Activated T-helper 1 cell treated with anti-CD3 and anti-CD28 coated beads, Interleukin-12 subunit alpha, Interleukin-12 subunit beta, Interleukin-2, Interleukin-4 antibody, amounts not matched to agents 30 ng/mL and 10 ng/mL and 1 ng/mL, durations not matched to agents 14 hours and 24 hours and 36 hours (primary cell): ENCODE results near the gene LURAP1L. TPM values are rescaled to one million over a fixed set of nuclear protein-coding genes. Genes with fewer than 3 reads are reported as not detected.

Experiments
- DNase-seq: peaks from one replicate; pipeline ENCODE4 v3.0.0; 2021; ENCODE audit warnings: low spot score
- H3K27ac Mint-ChIP-seq: one replicate; pipeline ENCODE4 v1.8.0; 2021; ENCODE audit warnings: mild to moderate bottlenecking, mixed read lengths
- H3K27me3 Mint-ChIP-seq: one replicate; pipeline ENCODE4 v1.8.0; 2022; ENCODE audit warnings: mild to moderate bottlenecking, moderate library complexity, mixed read lengths; ENCODE audit not compliant: insufficient read depth
- H3K36me3 Mint-ChIP-seq: one replicate; pipeline ENCODE4 v1.8.0; 2021; ENCODE audit warnings: low read depth, mixed read lengths
- H3K4me1 Mint-ChIP-seq: one replicate; pipeline ENCODE4 v1.8.0; 2021; ENCODE audit warnings: low read depth, mixed read lengths
- H3K4me3 Mint-ChIP-seq: one replicate; pipeline ENCODE4 v1.8.0; 2021; ENCODE audit warnings: mild to moderate bottlenecking, moderate library complexity, mixed read lengths
- H3K9me3 Mint-ChIP-seq: one replicate; pipeline ENCODE4 v1.8.0; 2021; ENCODE audit warnings: mixed read lengths
- intact Hi-C: fragments of 100-400 bp; cut with micrococcal nuclease; formaldehyde crosslinking; loops from one replicate; pipeline ENCODE4 v1.15.1; 2024
- total RNA-seq: library from RNA; stranded (reverse); gene quantifications from 2 replicates; pipeline ENCODE4 v1.2.3, GENCODE V29; 2022

LURAP1L gene
- total RNA-seq, 1 donor from 2014 or later: not detected

- no peak overlapping the region for H3K4me3 Mint-ChIP-seq
- H3K9me3 Mint-ChIP-seq: no peaks in the 10 kb centered on the region
- H3K27ac Mint-ChIP-seq: no peak overlapping the region
- H3K27me3 Mint-ChIP-seq: no peaks in the 10 kb centered on the region
- H3K36me3 Mint-ChIP-seq: no peaks in the 10 kb centered on the region
- intact Hi-C loops: loop anchor here (10.0 kb wide), 1 partner anchor 65 kb away; no protein-coding TSS in a partner anchor
- DNase-seq: no peak
- H3K4me1 Mint-ChIP-seq: no peaks in the 10 kb centered on the region
Measured at GRCh38 chr9:12819436-12820185, 44.8 kb downstream of the LURAP1L start.

GRCh38 chr9:12822111-12822510 lies 47.3 kb downstream of the LURAP1L start:
- Mint-ChIP-seq H3K27ac (no peak overlapping the region), H3K4me1 (no peaks in the 10 kb centered on the region), H3K9me3 (no peaks in the 10 kb centered on the region), H3K27me3 (no peaks in the 10 kb centered on the region), H3K4me3 (no peak overlapping the region), H3K36me3 (no peaks in the 10 kb centered on the region)
- intact Hi-C loops: no loop called here
- no peak for DNase-seq

DNA sequence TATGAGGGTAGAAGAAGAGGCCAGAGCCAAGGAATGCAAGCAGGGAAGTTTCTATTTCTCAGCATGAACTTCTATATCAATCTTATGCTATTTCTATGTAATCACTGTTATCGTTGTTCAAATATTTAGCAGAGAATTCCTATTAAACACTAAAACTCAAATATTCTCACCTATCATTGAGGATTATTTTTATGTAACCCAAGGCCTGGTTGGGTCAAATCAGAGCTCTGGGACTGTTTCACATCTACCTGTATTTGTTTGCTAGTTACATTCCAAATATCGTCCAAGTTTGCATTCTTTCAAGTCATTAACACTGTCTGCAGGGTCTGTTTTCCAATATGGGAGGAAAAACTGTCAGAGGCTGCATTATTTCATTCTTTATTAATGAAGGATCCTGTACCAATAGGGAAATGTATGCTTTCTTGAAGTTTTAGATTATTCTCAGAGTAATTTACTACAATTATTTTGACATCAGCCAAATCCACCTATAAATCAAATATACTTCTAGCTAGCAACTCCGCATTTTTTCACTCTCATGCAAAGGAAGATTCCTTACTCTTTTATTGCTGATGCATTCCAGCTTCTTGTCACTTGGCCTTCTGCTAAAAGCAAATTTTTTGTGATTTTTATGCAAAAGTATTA lies 52.2 kb downstream of the LURAP1L start:
- H3K27me3 Mint-ChIP-seq: no peaks in the 10 kb centered on the region
- intact Hi-C loops: no loop called here
- no peaks in the 10 kb centered on the region for H3K9me3 Mint-ChIP-seq
- no peak overlapping the region for H3K27ac Mint-ChIP-seq
- DNase-seq: no peak
- H3K36me3 Mint-ChIP-seq: no peaks in the 10 kb centered on the region
- no peak overlapping the region for H3K4me3 Mint-ChIP-seq
- no peaks in the 10 kb centered on the region for H3K4me1 Mint-ChIP-seq

DNA sequence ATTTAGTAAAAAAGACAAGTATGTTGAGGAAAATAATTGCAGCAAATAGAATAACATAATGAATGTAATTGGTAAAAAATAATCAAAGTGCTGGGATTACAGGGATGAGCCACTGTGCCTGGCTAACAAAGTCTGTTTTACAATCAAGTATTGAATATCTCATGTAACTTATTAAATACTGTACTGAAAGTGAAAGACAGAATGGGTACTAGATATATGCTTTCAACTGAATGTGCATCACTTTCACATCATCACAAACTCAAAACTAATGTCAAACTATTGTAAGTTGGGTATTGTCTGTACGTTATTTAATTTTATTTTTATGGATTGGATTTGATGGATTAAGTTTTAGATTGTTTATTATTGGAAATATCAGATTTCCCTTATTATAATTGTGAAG lies 58.9 kb downstream of the LURAP1L start:
- no peak overlapping the region for H3K4me3 Mint-ChIP-seq
- DNase-seq: no peak
- H3K4me1 Mint-ChIP-seq: no peaks in the 10 kb centered on the region
- intact Hi-C loops: no loop called here
- peaks cover 13% of the 10 kb centered on the region for H3K9me3 Mint-ChIP-seq
- H3K36me3 Mint-ChIP-seq: no peaks in the 10 kb centered on the region
- no peaks in the 10 kb centered on the region for H3K27me3 Mint-ChIP-seq
- no peak overlapping the region for H3K27ac Mint-ChIP-seq

- Mint-ChIP-seq H3K27ac (no peak overlapping the region), H3K36me3 (no peaks in the 10 kb centered on the region), H3K4me3 (no peak overlapping the region), H3K4me1 (no peaks in the 10 kb centered on the region), H3K27me3 (no peaks in the 10 kb centered on the region), H3K9me3 (peaks cover 21% of the 10 kb centered on the region)
- no peak for DNase-seq
- intact Hi-C loops: no loop called here
Measured at GRCh38 chr9:12838546-12838945, 63.7 kb downstream of the LURAP1L start.

DNA sequence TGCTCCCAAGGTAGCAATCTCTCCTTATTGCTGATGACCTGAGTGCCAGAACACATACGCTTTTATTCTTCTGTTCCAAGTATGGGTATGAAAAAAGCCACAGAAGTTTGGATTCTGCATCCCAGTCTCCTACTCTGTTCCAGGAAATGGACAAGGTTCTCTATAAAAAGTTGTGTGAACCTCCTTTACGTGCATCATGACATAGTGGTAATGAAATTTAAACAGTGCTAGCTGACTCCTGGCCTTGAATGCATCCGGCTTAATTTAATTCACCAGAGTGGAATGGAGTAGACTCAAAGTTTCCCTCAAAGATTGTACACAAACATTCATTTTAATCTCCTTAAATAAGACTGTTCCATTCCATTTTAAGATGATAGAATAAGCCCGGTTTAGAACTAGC lies 68.9 kb downstream of the LURAP1L start:
- intact Hi-C loops: no loop called here
- Mint-ChIP-seq H3K27me3 (no peaks in the 10 kb centered on the region), H3K27ac (no peak overlapping the region), H3K9me3 (peaks cover 8% of the 10 kb centered on the region), H3K36me3 (no peaks in the 10 kb centered on the region), H3K4me3 (no peak overlapping the region), H3K4me1 (no peaks in the 10 kb centered on the region)
- DNase-seq: no peak

- Mint-ChIP-seq H3K4me3 (no peak overlapping the region), H3K4me1 (no peaks in the 10 kb centered on the region), H3K27me3 (no peaks in the 10 kb centered on the region), H3K27ac (no peak overlapping the region), H3K9me3 (peaks cover 4% of the 10 kb centered on the region), H3K36me3 (no peaks in the 10 kb centered on the region)
- no peak for DNase-seq
- intact Hi-C loops: no loop called here
Measured at GRCh38 chr9:12846035-12846434, 71.2 kb downstream of the LURAP1L start.

DNA sequence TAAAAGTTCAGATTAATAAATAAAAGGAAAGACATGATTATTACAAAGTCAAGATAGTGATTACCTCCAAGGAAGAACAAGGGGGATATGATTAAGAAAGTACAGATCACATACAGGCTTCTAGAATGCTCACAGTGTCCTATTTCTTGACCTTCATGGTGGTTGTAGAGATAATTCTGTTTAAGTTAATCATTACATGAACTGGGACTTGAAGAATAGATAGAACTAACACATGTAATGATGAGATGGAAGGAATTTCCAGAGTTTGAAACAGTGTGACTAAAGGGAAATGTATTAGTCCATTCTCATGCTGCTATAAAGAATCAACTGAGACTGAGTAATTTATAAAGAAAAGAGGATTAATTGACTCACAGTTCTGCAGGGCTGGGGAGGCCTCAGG lies 72.7 kb downstream of the LURAP1L start:
- H3K4me1 Mint-ChIP-seq: no peaks in the 10 kb centered on the region
- no peak overlapping the region for H3K4me3 Mint-ChIP-seq
- no peaks in the 10 kb centered on the region for H3K27me3 Mint-ChIP-seq
- DNase-seq: no peak
- no peak overlapping the region for H3K27ac Mint-ChIP-seq
- no peaks in the 10 kb centered on the region for H3K36me3 Mint-ChIP-seq
- H3K9me3 Mint-ChIP-seq: no peaks in the 10 kb centered on the region
- intact Hi-C loops: no loop called here

- H3K36me3 Mint-ChIP-seq: no peaks in the 10 kb centered on the region
- H3K9me3 Mint-ChIP-seq: no peaks in the 10 kb centered on the region
- intact Hi-C loops: no loop called here
- H3K27ac Mint-ChIP-seq: no peak overlapping the region
- H3K27me3 Mint-ChIP-seq: no peaks in the 10 kb centered on the region
- no peak for DNase-seq
- H3K4me3 Mint-ChIP-seq: no peak overlapping the region
- no peaks in the 10 kb centered on the region for H3K4me1 Mint-ChIP-seq
Measured at GRCh38 chr9:12849486-12850003, 74.7 kb downstream of the LURAP1L start.

DNA sequence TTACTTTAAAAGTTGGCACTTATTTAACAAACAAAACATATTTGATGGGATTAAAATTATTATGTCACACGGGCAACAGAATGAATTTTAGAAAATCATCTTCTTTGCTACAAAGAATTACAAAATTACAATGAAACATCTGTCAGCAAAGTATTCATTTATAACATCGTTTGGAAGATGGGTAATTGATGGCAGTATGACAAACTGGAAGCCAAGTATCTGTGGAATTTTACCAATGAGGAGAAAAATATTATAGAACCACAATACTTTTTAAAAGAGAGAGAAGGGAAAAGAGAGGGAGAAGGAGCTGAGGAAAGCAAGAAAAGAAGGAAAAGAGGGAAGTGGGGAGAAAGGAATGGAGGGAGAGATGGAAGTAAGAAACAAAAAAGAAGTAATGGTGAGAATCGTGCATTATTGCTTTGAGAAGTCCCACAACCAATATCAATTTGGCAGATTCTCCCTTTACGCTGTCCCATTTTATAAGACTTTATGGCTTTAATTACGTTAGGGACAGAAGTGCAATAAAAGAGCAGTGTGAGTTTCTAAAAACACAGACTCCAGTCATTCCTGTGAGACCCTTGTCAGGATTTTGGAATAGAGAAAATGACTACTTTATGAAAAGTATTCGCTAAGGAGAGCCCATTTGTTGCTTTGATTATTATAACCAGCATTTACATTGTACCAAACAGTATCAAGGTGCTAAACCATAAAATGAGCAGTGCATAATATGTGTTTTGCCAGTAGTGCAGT lies 76.7 kb downstream of the LURAP1L start:
- H3K36me3 Mint-ChIP-seq: no peaks in the 10 kb centered on the region
- intact Hi-C loops: no loop called here
- H3K27me3 Mint-ChIP-seq: no peaks in the 10 kb centered on the region
- H3K27ac Mint-ChIP-seq: no peak overlapping the region
- no peaks in the 10 kb centered on the region for H3K4me1 Mint-ChIP-seq
- H3K9me3 Mint-ChIP-seq: no peaks in the 10 kb centered on the region
- no peak overlapping the region for H3K4me3 Mint-ChIP-seq
- DNase-seq: no peak

- Mint-ChIP-seq H3K4me1 (no peaks in the 10 kb centered on the region), H3K9me3 (no peaks in the 10 kb centered on the region), H3K36me3 (no peaks in the 10 kb centered on the region), H3K4me3 (no peak overlapping the region), H3K27me3 (no peaks in the 10 kb centered on the region), H3K27ac (no peak overlapping the region)
- intact Hi-C loops: no loop called here
- DNase-seq: no peak
Measured at GRCh38 chr9:12853051-12853450, 78.2 kb downstream of the LURAP1L start.

DNA sequence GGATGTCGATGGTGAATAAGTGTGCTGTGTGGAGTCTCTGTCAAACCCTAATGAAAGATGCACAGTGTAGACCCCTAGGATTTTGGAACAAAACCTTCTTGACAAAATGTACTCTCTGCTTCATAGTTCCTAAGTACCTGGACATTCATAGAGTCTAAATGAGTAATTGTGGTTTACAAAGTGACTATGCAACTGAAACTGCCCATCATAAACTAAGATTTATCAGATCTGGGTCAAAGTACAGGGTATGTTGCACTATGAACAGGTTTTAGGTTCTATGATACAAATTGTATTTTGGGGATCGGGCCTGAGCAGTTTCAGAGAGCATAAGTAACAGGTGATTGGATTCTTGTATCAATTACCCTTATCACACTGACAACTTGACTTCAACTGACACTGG lies 79.4 kb downstream of the LURAP1L start:
- H3K4me1 Mint-ChIP-seq: no peaks in the 10 kb centered on the region
- H3K9me3 Mint-ChIP-seq: no peaks in the 10 kb centered on the region

DNA sequence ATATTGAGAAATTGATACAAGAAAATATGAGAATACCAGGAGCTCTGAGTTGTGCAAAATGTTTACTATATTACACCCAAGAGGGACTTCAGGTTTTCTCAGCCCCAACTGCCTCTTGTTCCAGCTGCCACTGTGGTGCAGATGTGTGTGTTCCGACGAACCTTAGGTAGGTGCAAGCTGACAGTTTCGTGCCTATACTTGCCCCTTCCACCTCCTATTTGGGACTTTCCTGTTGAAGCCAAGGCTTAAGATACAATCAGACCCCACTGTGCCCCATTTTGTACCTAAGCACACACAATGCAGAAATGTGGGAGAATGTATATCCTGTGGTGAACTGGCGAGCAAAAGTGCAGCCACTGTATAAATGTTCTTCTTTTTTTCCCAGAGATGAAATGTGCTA lies 80.2 kb downstream of the LURAP1L start:
- H3K27me3 Mint-ChIP-seq: no peaks in the 10 kb centered on the region
- no peaks in the 10 kb centered on the region for H3K4me1 Mint-ChIP-seq
- DNase-seq: no peak
- intact Hi-C loops: no loop called here
- H3K36me3 Mint-ChIP-seq: no peaks in the 10 kb centered on the region
- H3K4me3 Mint-ChIP-seq: no peak overlapping the region
- no peak overlapping the region for H3K27ac Mint-ChIP-seq
- no peaks in the 10 kb centered on the region for H3K9me3 Mint-ChIP-seq

More for the DNA sequence above, 79.4 kb downstream of the LURAP1L start:
- intact Hi-C loops: no loop called here
- H3K27me3 Mint-ChIP-seq: no peaks in the 10 kb centered on the region
- H3K4me3 Mint-ChIP-seq: no peak overlapping the region
- DNase-seq: no peak
- H3K36me3 Mint-ChIP-seq: no peaks in the 10 kb centered on the region
- no peak overlapping the region for H3K27ac Mint-ChIP-seq
